ENCODE data around the gene PDE12.
A peak's percentile ranks its signal among the peaks of the same experiment; 100 is the strongest.
"Not testable (repeated sequence)": the region's sequence is repeated elsewhere in the genome, so short reads cannot be mapped to it uniquely, and the experiment has no call there.

PDE12 gene

GRCh38 chr3:57586778-57587177, 30.7 kb downstream of the PDE12 start:
- DNase-seq, result no peak

- no peak for DNase-seq
These were observed 31.8 kb downstream of the PDE12 start for GRCh38 chr3:57587905-57588304.

GRCh38 chr3:57592306-57592705, 36.2 kb downstream of the PDE12 start:
- no peak for DNase-seq

DNA sequence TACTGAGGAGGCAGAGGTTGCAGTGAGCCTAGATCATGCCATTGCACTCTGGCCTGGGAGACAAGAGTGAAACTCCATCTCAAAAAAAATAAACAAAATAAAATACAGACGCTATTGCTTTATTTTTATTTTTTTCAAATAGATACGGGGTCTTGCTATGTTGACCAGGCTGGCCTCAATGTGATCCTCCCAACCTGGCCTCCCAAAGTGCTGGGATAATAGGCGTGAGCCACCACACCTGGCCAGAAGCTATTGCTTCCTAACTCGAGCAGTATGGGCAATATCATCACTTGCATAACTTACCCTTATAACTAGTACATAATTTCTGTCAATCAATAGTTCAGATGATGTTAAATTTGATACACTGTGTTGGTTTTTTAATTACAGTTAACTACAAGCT, 38.1 kb downstream of the PDE12 start:
- DNase-seq, result no peak

GRCh38 chr3:57594576-57594975, 38.5 kb downstream of the PDE12 start:
- no peak for DNase-seq

- peak; percentile 2 for DNase-seq
These were observed 40.5 kb downstream of the PDE12 start for GRCh38 chr3:57596495-57597126.

DNA sequence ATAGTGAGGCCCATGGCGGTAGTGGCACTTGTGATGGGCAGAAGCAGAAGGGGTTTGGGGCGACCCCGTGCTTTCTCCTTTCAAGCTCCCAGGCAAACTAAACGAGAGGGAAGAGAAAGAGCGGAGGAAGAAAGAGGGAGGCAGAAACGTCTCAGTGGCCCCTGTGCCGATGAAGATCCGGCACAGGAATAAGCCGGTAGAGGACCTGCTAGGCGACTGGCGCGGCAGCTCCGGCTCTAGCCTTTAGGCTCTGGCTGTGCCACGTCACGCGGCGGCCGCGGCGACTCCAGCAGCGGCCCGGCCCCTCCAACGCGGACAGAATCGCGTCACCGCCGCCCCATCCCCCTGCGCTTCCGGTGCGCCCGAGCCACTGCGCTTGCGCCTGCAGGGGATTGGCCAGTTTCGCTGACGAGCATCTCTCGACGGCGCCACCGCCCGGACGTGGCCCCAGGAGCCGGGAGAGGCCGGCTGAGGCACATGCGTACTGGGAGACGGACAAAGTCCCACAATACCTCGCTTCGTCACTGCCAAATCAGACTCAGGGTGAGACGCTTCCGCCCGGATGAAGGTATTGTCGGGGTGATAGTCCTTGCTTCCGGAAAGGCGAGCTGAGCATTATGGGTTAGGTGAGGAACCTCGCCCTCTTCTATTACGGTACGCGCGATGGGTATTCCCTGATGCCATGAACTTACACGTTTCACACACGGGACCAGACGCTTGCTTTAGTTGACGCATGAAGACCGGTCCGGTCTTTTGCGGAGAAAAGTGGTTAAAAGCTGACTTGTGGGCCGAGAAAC, 41.3 kb downstream of the PDE12 start, which contains the start of gene ARF4:
Gene ARF4 (minus strand): TSS at position 218 of the 797 bp plus-strand sequence. CDS start 204 bp downstream, at position 14.
- DNase-seq, result peak; percentile 97

- DNase-seq, result no peak
These were observed 42.8 kb downstream of the PDE12 start for GRCh38 chr3:57598765-57599360.

GRCh38 chr3:57600195-57600594, 44.1 kb downstream of the PDE12 start:
- DNase-seq, result no peak

- DNase-seq, result no peak
These were observed 48.9 kb downstream of the PDE12 start for GRCh38 chr3:57604971-57605370.

GRCh38 chr3:57605683-57606082, 49.6 kb downstream of the PDE12 start:
- DNase-seq, result no peak

GRCh38 chr3:57611870-57612269, 55.8 kb downstream of the PDE12 start:
- DNase-seq, result not testable (repeated sequence)

GRCh38 chr3:57616233-57616632, 60.2 kb downstream of the PDE12 start:
- DNase-seq, result no peak

Measured in NCI-H345 (cell line).